Thoracic aorta endothelial cell (primary cell): ENCODE results near the gene HVCN1. TPM values are rescaled to one million over a fixed set of nuclear protein-coding genes. Genes with fewer than 3 reads are reported as not detected.

Experiments used
- small RNA-seq: library from RNA; depleted of rRNA; stranded (forward); fragments of <200 nt; gene quantifications from one replicate; pipeline ENCODE3, GENCODE V24; 2012
- total RNA-seq: library from RNA; depleted of rRNA; stranded (reverse); fragments of >200 nt; gene quantifications from 2 replicates; pipeline ENCODE4 v1.2.3, GENCODE V29; 2012

Gene HVCN1, protein sequence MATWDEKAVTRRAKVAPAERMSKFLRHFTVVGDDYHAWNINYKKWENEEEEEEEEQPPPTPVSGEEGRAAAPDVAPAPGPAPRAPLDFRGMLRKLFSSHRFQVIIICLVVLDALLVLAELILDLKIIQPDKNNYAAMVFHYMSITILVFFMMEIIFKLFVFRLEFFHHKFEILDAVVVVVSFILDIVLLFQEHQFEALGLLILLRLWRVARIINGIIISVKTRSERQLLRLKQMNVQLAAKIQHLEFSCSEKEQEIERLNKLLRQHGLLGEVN
- total RNA-seq, result 3.1 and 4.7 TPM in 2 replicates

DNA sequence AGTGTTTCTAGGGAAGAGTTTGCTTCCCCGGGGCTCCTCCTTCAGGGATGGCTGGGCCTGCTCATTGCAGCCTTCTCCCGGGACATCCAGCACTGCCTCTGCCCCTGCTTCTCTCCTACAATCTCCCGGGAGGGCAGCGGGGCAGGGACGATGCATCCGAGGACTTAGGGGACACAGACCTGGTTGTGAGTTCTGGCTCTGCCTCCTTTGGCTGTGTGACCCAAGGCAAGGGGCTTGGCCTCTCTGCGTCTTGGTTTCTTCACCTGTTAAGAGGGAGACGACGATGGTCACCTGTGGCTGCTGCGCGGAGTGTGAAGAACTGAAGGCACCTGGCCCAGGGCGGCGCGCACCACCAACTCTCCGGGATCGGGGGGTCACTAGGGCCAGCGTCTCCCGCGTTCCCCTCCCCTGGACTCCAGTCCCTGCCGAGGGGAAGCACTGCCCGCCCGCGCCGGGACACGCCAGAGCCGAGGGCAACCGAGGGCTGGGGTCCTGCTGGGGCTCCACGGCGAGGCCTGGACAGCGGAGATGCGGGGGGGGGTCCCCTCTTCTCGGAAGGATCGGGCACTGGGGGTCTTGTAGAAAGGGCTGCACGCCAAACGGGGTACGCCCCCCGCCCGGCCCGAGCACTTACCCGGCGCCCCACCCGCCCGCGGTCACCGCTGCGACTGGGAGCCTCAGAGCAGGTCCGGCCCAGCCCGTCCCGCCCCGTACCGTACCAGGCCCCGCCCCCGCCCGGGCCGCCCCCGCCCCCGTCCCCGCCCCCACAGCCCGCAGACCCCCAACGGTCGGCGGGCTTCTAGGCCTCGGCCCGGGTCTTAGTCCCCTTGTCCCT lies at the start of gene HVCN1:
TSS of gene HVCN1 (minus strand) at position 670 of the 835 bp plus-strand sequence. CDS start 5,870 bp downstream, outside the sequence.

DNA sequence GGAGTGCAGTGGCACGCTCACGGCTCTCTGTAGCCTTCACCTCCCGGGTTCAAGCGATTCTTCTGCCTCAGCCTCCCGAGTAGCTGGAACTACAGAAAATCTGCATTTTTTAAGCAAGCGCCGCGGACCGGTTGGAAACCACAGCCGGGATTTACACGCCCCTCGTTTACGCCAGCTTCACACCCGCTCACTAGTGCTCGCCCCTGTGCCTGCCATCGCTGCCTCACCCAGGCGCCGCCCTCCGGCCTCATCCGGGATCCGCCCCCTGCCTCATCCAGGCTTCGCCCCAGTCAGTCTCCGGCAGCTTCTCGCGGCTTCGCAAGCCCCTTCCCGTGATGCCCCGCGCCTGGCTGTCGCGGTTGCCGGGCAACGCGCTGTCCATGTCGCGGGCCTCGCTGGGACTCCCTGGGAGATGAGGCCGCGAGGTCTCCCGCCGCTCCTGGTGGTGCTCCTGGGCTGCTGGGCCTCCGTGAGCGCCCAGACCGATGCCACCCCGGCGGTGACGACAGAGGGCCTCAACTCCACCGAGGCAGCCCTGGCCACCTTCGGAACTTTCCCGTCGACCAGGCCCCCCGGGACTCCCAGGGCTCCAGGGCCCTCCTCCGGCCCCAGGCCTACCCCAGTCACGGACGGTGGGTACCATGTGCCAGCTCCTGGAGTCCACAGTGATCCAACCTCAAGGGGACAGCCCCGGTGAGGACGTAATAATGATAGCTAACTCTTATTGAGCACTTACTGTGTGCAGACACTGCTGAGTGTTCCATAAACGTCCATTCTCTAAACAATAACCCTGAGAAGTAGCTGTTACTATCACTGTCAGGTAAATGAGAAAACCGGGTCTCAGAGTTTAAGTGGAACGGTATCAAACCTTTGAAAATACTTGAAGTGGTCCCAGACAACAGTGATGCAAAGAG lies 74.9 kb downstream of the HVCN1 start, which contains the start of gene TCTN1:
TSS of gene TCTN1 (plus strand) at position 359 of the 914 bp plus-strand sequence. CDS start at position 413, 54 bp downstream.

Small RNA genes within 50 kb of the gene (small RNA-seq; reads per million reads assigned to genes)
- not detected for gene RN7SL387P

Other genes with a start within 250 kb of the HVCN1 start
- 461 and 652 TPM in 2 replicates for gene ARPC3, start 238.8 kb downstream of the HVCN1 start, total RNA-seq
- gene GPN3, start 220.9 kb downstream of the HVCN1 start, total RNA-seq, result 31.0 and 35.4 TPM in 2 replicates
- 16.5 and 20.2 TPM in 2 replicates for gene FAM216A, start 220.3 kb downstream of the HVCN1 start, total RNA-seq
- 116 and 141 TPM in 2 replicates for gene VPS29, start 187.0 kb downstream of the HVCN1 start, total RNA-seq
- 0.36 and 1.2 TPM in 2 replicates for gene RAD9B, start 186.8 kb downstream of the HVCN1 start, total RNA-seq
- 22.6 and 27.0 TPM in 2 replicates for gene PPTC7, start 105.8 kb downstream of the HVCN1 start, total RNA-seq
- gene TCTN1, start 75.0 kb downstream of the HVCN1 start, total RNA-seq, result 13.7 and 18.7 TPM in 2 replicates
- gene PPP1CC, start 53.8 kb upstream of the HVCN1 start, total RNA-seq, result 244 and 285 TPM in 2 replicates
- not detected in 2 replicates for gene CCDC63, start 157.9 kb upstream of the HVCN1 start, total RNA-seq
- gene MYL2, start 231.5 kb upstream of the HVCN1 start, total RNA-seq, result not detected in 2 replicates